Breast epithelium (tissue), 4 donors: ENCODE measurements around the gene STAC3. TPM values are rescaled to one million over a fixed set of nuclear protein-coding genes. Genes with fewer than 3 reads are reported as not detected.

Experiments used
- DNase-seq, 2 donors: peaks; one replicate each; pipeline ENCODE4 v3.0.0-alpha.2; 2019; ENCODE audit warnings: low spot score in 2 of 2
- H3K27ac ChIP-seq, 2 donors: fragments of 200-600 bp; sonication (generic) in 1 of 2; one replicate each; pipeline ENCODE4 v1.5.1; 2016 to 2019; ENCODE audit warnings: mild to moderate bottlenecking in 1 of 2
- H3K27me3 ChIP-seq, 2 donors: fragments of 200-600 bp; sonication (generic) in 1 of 2; one replicate each; pipeline versions ENCODE4 v1.5.1 to v1.6.0; 2017 to 2019; ENCODE audit warnings: control low read depth in 1 of 2, mild to moderate bottlenecking in 1 of 2
- H3K36me3 ChIP-seq: fragments of 200-600 bp; one replicate; pipeline ENCODE4 v1.5.1; 2019
- H3K4me1 ChIP-seq, 2 donors: fragments of 200-600 bp; sonication (generic); one replicate each; pipeline ENCODE4 v1.5.1; 2016 to 2019; ENCODE audit warnings: control low read depth in 1 of 2
- H3K4me3 ChIP-seq, 3 donors: fragments of 200-600 bp; sonication (generic); 1 replicate in 2 of 3; 2 replicates in 1 of 3; pipeline ENCODE4 v1.5.1; 2016 to 2019; ENCODE audit warnings: mild to moderate bottlenecking in 3 of 3, moderate library complexity in 2 of 3
- H3K9me3 ChIP-seq, 2 donors: fragments of 200-600 bp; sonication (generic) in 1 of 2; one replicate each; pipeline ENCODE4 v1.5.1; 2016 to 2019; ENCODE audit warnings: control low read depth in 1 of 2
- POLR2A ChIP-seq: fragments of 450-650 bp; IDR thresholded peaks from one replicate; pipeline ENCODE4 v1.6.1; 2016; ENCODE audit warnings: antibody characterized with exemption, mild to moderate bottlenecking, moderate library complexity
- POLR2AphosphoS5 ChIP-seq, 3 donors: sonication (generic); formaldehyde crosslinking; IDR thresholded peaks; one replicate each; pipeline ENCODE4 v1.6.1; 2017; ENCODE audit warnings: antibody characterized with exemption in 3 of 3
- intact Hi-C: fragments of 100-400 bp; cut with DNase I; formaldehyde crosslinking; loops from one replicate; pipeline ENCODE4 v1.15.1; 2023; ENCODE audit warnings: low total_unique reads
- total RNA-seq, 3 donors: library from RNA; depleted of rRNA; stranded (reverse); fragments of >200 nt; gene quantifications; one replicate each; pipeline ENCODE4 v1.1.0, GENCODE V29; 2016
- TF ChIP-seq, protein P1 (sequence below), 3 donors: fragments of 450-650 bp; IDR thresholded peaks; one replicate each; pipeline ENCODE4 v1.5.1; 2016 to 2017; ENCODE audit warnings: antibody characterized with exemption in 3 of 3, mild to moderate bottlenecking in 3 of 3, moderate library complexity in 3 of 3

STAC3 gene
- total RNA-seq, 3 donors from 2014 or later = 0.98 to 3.2 (median 1.6) TPM

DNA sequence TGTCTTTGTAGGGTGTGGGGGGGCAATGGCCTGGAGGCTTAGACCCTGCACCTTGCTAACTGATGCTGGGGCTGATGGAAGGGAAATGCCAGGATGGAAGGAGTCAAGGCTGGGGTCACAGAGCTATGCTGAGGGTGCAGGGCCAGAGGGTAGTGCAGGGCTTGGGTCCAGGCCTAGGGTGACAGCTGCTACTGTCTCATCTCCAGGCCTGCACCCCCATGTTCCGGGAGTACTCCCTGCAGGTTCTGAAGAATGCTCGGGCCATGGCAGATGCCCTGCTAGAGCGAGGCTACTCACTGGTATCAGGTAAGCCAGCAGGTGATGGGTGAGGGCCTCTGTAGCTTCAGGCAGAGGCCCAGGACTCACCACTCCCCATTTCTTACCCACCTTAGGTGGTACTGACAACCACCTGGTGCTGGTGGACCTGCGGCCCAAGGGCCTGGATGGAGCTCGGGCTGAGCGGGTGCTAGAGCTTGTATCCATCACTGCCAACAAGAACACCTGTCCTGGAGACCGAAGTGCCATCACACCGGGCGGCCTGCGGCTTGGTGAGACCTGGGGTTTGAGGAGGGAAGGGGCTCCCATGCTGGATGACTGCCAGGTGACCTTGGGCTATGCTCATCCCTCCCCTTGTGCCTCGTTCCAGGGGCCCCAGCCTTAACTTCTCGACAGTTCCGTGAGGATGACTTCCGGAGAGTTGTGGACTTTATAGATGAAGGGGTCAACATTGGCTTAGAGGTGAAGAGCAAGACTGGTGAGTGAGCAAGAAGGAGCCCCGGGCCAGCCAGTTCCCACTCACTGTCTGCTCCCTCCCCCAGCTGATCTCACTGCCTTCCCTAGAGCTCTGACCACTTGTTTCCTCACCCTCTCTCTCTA is 17.4 kb downstream of the STAC3 start:
- Histone ChIP-seq H3K4me3 (no peak overlapping the region), H3K27ac (peak overlapping the region in 1 of 2 donors; percentile 66), H3K9me3 (no peaks in the 10 kb centered on the region), H3K36me3 (no peaks in the 10 kb centered on the region), H3K27me3 (peaks cover 3 to 4% of the 10 kb centered on the region in 2 donors), H3K4me1 (peaks cover 4 to 8% of the 10 kb centered on the region in 2 donors)
- TF ChIP-seq POLR2AphosphoS5 (IDR thresholded peaks at IDR 0.05) (no peak), POLR2A (no peak)
- TF ChIP-seq, protein P1, sequence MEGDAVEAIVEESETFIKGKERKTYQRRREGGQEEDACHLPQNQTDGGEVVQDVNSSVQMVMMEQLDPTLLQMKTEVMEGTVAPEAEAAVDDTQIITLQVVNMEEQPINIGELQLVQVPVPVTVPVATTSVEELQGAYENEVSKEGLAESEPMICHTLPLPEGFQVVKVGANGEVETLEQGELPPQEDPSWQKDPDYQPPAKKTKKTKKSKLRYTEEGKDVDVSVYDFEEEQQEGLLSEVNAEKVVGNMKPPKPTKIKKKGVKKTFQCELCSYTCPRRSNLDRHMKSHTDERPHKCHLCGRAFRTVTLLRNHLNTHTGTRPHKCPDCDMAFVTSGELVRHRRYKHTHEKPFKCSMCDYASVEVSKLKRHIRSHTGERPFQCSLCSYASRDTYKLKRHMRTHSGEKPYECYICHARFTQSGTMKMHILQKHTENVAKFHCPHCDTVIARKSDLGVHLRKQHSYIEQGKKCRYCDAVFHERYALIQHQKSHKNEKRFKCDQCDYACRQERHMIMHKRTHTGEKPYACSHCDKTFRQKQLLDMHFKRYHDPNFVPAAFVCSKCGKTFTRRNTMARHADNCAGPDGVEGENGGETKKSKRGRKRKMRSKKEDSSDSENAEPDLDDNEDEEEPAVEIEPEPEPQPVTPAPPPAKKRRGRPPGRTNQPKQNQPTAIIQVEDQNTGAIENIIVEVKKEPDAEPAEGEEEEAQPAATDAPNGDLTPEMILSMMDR (IDR thresholded peaks at IDR 0.05) = no peak
- intact Hi-C loops = no loop called here
- DNase-seq = no peak

DNA sequence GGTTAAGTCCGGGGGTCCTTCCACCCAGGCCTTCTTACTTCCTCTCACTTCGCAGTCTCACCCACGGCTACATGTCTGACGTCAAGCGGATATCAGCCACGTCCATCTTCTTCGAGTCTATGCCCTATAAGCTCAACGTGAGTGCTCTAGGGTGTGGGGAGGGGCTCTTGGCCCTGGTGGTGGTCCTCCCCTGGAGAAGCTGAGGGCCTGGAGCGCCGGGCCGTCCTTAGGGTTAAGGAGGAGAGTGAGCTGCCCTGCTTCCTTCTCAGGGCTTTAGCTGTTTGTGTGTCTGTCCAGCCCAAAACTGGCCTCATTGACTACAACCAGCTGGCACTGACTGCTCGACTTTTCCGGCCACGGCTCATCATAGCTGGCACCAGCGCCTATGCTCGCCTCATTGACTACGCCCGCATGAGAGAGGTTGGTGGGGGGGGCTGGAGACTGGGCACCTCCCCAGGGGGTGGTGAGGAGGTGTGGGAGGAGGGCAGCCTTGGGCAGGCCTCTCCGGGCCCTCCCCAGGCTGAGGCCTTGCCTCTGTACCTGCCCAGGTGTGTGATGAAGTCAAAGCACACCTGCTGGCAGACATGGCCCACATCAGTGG is 18.7 kb downstream of the STAC3 start:
- Histone ChIP-seq H3K9me3 (no peaks in the 10 kb centered on the region), H3K4me3 (no peak overlapping the region), H3K4me1 (peaks cover 0 to 4% of the 10 kb centered on the region in 2 donors), H3K27ac (no peak overlapping the region), H3K27me3 (peaks cover 0 to 3% of the 10 kb centered on the region in 2 donors), H3K36me3 (no peaks in the 10 kb centered on the region)
- intact Hi-C loops = no loop called here
- TF ChIP-seq, protein P1 (IDR thresholded peaks at IDR 0.05) = no peak
- TF ChIP-seq POLR2A (no peak), POLR2AphosphoS5 (IDR thresholded peaks at IDR 0.05) (no peak)
- no peak for DNase-seq

DNA sequence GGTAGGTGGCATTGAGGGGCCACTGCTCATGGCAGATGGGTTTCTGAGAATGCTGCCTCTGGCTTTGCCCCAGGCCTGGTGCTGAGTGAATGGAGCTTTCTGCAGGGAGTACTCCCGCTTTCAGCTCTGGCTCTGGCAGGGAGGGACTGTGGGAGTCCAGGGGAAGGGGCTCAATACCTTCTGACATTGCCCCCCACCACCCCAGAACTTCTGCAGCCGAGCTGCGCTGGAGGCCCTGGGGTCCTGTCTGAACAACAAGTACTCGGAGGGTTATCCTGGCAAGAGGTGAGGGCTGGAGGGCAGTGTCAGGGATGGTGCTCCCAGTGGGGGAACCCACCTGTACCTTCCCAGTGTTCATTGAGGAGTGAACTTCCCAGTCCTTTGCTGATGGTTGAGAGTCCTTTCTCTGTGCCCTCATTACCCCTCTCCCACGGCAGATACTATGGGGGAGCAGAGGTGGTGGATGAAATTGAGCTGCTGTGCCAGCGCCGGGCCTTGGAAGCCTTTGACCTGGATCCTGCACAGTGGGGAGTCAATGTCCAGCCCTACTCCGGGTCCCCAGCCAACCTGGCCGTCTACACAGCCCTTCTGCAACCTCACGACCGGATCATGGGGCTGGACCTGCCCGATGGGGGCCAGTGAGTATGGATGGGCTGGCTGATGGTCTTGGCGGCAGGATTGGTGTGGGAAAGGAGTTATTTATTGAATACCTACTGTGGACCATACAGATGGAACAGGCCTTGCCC is 19.5 kb downstream of the STAC3 start:
- intact Hi-C loops = no loop called here
- peaks cover 0 to 10% of the 10 kb centered on the region in 2 donors for H3K27me3 ChIP-seq
- TF ChIP-seq, protein P1 (IDR thresholded peaks at IDR 0.05) = no peak
- TF ChIP-seq POLR2A (no peak), POLR2AphosphoS5 (IDR thresholded peaks at IDR 0.05) (no peak)
- H3K27ac ChIP-seq = no peak overlapping the region
- H3K9me3 ChIP-seq = no peaks in the 10 kb centered on the region
- DNase-seq = no peak
- peaks cover 0 to 4% of the 10 kb centered on the region in 2 donors for H3K4me1 ChIP-seq
- no peaks in the 10 kb centered on the region for H3K36me3 ChIP-seq
- no peak overlapping the region for H3K4me3 ChIP-seq

DNA sequence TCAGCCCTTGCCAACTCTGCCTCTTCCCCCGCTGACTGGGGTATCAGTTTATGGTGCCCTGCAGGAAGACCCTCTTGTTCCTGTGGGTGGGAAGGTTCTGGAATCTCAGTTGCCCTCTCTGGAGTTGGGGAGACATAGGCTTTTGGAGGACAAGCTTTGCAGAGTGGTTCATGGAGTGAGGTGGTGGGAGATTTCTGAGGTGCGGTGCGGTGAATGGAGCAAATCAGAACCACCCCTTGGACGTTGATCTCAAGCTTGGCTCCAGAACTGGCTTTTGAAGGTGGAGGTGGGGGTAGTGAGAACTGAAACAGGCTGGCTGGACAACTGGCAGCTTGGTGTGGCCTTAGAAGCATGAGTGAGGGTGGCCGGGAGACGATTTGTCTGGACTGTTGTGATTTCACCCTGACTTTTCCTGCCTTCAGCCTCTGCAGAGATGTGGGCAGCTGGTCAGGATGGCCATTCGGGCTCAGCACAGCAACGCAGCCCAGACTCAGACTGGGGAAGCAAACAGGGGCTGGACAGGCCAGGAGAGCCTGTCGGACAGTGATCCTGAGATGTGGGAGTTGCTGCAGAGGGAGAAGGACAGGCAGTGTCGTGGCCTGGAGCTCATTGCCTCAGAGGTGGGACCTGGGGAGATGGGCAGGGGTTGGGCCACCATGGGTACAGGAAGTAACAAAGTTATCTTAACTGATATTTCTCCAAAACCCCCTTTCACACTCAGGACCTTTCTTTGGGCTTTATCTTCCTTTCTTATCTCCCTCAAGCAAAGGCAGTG is 20.4 kb downstream of the STAC3 start:
- peak overlapping the region; percentile 57 to 80 (median 66) for H3K4me3 ChIP-seq
- no peaks in the 10 kb centered on the region for H3K9me3 ChIP-seq
- DNase-seq = no peak
- H3K27ac ChIP-seq = peak overlapping the region in 1 of 2 donors; percentile 78
- peaks cover 0 to 4% of the 10 kb centered on the region in 2 donors for H3K4me1 ChIP-seq
- intact Hi-C loops = no loop called here
- TF ChIP-seq POLR2A (no peak), POLR2AphosphoS5 (IDR thresholded peaks at IDR 0.05) (no peak)
- TF ChIP-seq, protein P1 (IDR thresholded peaks at IDR 0.05) = no peak
- H3K36me3 ChIP-seq = no peaks in the 10 kb centered on the region
- peaks cover 0 to 15% of the 10 kb centered on the region in 2 donors for H3K27me3 ChIP-seq
